Esophagus mucosa (tissue), 1 donor: Measurements from ENCODE around the gene ECI1. TPM values are rescaled to one million over a fixed set of nuclear protein-coding genes. Genes with fewer than 3 reads are reported as not detected.

Experiments used
- ATAC-seq: fragments of 200-7000 bp; cut with Tn5 transposase; one replicate; pipeline ENCODE4 v1.9.1; 2020
- total RNA-seq: library from RNA; stranded (reverse); gene quantifications from one replicate; pipeline ENCODE4 v1.2.4, GENCODE V29; 2023
- donor health status: DM: yes; HTN: yes; CAD: no.

ECI1 gene
- total RNA-seq, 1 donor from 2014 or later = 65.8 TPM

DNA sequence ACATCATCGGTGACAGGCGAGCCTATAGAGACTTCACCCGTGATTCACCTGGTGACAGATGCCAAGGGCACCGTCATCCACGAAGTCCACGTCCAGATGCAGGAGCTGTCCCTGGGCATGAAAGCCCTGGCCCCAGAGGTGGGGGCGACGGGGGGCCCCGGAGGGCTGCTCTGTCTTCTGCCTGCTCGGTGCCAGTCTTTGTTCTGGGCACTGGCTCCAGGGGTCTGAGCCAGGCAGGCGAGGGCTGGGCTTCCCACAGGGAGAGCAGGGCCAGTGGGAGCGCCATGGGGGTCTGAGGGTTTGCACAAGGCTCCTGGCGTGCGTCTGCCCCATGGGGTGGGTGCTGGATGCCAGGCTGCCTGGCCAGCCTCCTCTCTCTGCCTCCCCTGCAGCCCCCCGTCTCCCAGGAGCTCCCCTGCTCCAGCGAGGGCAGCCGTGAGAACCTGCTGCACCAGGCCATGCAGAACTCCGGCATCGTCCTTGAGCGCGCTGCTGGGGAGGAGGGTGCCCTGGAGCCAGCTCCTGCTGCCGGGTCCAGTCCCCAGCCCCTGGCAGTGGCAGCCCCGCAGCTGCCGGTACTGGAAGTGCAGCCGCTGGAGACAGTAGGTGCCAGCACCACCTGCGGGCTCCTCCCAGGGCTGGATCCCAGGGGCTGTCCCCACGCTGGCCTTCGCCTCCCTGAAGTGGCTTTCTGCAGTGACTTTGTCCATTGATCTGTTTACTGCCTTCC is 18.2 kb downstream of the ECI1 start:
- no peak for ATAC-seq

DNA sequence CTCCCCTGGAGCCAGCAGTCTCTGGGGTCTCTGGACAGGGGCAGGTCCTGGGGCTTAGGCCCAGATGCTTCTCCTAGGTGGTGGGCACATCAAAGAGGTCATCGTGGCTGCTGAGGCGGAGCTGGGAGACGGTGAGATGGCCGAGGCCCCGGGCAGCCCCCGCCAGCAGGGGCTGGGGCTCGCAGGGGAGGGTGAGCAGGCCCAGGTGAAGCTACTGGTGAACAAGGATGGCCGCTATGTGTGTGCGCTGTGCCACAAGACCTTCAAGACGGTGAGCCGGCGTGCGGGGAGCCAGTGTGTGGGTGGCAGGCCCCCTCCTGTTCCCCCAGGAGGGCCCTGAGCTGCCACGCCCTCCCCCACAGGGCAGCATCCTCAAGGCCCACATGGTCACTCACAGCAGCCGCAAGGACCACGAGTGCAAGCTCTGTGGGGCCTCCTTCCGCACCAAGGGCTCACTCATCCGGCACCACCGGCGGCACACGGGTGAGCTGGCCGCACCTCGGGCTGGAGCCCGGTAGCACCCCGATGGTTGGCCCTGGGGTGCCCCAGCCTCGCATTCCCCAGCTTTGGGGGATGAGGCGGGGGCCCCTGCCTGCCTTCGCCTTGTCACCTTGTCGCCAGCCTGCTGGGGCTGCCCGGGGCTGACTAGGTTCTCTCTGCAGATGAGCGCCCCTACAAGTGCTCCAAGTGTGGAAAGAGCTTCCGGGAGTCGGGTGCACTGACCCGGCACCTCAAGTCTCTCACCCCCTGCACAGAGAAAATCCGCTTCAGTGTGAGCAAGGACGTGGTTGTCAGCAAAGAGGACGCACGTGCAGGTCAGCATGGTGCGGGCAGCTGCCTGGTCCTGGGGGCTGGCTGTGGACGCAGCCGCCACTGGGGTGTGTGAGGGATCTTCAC is 19.0 kb downstream of the ECI1 start:
- ATAC-seq = no peak

DNA sequence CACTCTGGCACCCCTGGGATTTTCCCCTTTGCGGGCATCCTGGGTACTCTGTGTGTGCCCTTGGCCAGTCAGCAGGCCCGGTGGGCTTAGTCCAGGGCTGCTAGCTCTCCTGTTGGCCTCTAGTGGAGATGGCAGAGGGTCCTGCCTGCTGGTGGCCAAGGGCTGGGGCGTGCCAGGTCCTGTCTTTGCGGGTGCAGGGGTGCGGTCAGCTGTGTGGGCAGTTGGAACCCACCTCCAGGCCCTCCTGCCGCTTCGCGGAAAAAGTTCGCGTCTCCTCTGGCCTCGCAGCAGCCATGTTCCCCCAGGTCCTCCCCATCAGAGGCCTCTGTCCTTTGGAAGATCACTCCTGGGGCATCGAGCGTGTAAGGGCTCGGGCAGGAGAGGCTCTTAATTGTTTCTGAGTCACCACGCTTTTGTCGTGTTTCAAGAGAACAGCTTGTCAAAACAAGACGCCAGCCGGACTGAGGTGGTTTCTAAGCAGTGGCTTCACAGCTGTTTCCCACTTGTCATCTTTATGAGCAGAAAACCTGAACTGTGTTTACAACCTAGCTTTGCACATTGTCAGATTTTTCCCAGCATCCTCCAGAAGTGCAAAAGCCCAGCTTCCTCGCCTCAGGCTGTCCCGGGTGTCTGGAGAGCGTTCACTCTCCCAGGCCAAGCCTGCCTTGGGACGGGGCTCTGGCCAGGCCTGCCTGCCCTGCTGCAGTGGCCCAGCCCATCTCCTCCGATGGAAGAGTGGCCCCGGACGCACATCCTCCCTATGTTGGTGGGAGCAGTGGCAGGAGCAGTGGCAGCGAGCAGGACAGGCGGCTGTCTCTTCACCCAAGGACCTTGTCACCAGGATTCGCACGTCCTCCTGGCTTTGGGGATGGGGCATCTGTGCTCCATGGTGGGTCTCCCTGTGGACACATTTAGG is 20.1 kb downstream of the ECI1 start:
- peak; percentile 48 for ATAC-seq

DNA sequence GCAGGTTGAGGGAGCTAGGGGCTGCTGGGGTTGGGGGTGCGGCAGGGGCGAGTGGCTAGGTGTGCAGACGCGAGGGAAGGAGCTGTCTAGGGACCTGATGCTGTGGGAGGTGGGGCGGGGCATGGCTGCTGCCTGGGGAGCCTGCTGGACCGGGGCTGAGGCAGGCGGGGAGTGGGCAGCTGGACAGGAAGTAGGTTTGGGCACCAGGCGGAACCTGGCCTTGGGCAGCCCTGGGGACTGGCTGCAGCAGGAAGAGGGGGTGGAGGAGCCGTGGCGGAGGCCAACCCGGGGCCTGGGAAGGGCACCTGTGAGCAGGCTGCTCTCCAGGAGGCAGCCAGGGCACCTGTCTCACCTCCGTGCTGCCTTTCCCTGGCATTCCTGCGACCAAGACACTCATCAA is 21.0 kb downstream of the ECI1 start:
- peak; percentile 35 for ATAC-seq

DNA sequence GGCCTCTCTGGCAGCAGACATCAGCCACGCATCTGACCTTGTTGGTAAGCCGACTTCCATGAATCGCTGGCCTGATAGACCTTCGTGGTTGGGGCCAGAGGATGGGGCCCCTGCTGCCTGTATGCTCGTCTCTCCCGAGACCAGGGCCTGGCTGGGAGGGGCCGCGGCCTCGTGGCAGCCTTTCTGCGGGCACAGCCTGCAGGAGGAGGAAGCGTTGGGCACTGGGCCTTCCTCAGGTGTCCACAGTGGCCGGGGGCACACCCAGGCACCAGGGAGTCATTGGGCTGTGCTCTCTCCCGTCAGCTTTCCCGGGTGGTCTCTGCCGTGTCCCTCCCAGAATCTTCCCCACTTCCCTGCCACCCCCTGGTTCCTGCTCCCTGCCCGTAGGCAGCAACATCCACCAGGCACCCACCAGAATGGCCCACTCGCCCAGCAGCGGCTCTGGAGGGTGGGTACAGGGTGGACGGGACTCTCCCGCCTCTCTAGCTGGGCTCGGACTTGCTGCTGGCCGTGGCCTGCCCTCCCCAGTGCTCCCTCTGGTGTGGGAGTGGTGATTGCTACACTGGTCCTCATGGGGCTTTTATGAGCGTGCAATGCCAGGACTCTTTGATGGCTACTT is 21.6 kb downstream of the ECI1 start:
- ATAC-seq = no peak

DNA sequence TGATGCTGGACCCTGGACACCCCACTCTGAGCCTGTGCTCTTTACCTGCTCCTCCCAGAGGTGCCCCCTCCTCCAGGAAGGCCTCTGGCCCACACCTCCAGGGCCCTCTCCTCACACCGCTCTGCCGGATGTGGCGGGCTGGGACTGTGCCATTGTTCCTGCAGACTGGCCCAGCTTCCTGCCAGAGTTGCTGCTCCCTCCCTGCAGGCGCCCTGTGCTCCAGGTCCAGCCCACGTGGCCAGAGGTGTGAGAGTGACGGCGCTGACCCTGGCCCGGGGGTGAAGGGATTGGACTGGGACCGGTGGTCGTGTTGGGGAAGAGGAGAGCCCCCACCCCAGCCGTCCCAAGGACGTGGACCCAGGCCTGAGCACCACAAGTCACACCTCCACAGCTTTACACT is 22.3 kb downstream of the ECI1 start:
- ATAC-seq = no peak

DNA sequence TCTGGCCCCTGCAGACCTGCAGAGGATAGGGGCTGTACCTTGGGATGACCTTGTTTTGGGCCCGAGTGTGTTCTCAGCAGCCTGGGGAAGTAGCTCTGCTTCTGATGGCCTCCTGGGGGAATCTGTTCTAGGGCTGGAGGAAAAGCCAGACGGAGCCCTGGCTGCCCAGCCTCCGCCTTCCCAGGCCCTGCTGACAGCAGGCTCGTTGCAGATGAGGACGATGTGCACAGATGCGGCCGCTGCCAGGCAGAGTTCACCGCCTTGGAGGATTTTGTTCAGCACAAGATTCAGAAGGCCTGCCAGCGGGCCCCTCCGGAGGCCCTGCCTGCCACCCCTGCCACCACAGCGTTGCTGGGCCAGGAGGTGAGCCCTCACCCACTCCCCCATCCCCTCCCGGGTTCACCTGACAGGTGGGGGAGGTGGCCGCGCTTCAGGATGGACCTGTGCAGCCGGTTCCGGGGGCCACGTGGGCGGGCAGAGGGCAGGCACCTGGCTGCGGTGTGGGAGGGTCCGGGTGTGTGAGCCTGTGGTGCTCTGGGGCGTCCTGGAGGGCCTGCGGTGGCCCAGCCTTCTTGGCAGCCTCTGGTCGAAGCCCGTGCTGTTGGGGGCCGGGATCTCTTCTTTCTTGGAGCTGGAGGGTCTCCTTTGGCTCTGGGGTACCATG is 23.1 kb downstream of the ECI1 start:
- ATAC-seq = no peak

DNA sequence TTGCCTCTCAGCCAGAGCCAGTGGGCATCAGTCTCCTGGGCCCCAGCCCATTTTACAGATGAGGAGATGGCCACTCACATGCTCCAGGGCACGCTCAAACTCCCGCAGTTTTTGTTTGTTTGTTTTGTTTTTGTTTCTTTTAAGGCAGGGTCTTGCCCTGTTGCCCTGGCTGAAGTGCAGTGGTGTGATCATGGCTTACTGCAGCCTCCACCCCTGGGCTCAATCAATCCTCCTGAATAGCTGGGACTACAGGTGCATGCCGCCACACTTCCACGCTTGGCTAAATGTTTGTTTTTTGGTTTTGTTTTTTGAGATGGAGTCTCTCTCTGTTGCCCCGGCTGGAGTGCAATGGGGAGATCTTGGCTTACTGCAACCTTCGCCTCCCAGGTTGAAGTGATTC is 24.5 kb downstream of the ECI1 start:
- no peak for ATAC-seq

DNA sequence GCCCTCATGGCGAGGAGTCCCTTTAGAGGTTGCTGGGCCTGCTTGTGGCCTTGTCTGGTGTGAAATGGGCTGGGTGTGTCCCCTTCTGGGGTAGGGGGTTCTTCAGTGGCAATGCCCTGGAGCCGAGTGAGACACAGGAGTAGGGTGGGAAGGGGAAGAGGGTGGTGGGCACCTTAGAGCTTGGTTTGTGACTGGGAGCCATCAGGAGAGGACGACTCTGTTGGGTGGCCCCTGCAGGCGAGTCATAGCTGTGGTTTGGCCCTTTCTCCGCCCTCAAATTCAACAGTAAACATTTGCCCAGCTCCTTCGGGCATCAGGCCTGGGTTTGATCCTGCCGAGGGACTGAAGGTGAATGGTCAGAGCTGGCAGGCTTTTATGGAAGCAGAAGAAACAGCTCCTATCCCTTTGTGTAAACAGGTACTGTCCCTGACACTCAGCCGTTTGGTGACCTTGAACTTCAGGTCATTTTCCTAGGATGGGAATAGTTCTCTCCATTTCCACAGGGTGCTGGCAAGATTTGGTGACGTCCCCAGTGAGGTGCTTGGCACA is 25.1 kb downstream of the ECI1 start:
- ATAC-seq = no peak

DNA sequence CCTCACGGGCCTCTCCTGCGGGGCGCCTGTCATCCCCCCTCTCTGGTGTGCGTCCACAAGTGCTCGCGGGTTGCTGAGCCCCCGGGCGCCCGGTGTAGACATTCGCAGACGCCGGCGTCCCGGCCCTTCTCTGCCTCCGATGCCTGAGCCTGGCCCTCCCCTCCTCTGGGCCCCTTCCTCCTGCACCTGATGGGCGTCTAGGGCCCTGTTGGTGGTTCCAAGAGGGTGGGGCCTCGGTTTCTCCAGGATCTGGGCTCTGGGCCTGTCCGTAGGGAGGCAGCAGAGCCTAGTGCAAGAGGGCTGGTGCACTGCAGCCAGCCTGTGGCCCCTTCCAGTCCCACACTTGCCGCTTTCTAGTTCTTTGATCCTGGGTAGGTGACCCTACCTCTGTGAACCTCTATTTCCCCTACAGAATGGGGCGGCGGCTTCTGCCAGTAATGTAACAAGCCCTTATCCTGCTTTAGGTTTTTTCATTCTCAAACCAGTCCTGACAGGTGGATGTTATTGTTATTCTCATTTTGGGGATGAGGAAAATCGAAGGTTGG is 27.4 kb downstream of the ECI1 start:
- peak; percentile 58 for ATAC-seq

DNA sequence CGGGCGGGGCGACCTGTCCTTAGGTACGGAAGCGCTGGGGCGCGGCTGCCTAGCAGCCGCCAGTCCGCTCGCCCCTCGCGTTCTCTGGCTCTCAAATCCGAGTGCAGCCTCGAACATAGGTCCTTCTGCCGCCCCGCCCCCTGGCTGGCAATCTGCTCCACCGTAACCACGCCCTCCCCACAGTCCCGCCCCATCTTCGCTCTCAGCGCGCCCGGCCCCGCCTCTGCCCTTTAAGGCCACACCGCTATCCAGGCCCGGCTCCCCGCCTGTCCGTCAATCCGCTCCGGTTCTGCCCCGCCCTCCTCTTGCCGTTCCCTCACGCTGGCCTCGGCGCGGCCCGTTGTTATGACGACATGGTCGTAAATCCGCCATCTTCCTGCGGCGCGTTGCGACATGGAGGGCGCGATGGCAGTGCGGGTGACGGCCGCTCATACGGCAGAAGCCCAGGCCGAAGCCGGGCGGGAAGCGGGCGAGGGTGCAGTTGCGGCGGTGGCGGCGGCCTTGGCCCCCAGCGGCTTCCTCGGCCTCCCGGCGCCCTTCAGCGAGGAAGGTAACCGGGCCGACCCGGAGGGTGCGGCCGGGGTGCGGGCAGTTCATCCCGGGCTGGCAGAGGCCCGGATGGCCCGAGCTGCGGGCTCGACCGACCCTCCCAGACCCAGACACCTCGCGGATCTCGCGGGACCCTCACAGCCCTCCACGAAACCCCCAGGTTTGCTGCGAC is 28.0 kb downstream of the ECI1 start, which contains the start of gene E4F1:
E4F1 (plus strand) TSS at position 371 of the 721 bp plus-strand sequence; CDS start at position 394, 23 bp downstream.
- peak; percentile 98 for ATAC-seq

DNA sequence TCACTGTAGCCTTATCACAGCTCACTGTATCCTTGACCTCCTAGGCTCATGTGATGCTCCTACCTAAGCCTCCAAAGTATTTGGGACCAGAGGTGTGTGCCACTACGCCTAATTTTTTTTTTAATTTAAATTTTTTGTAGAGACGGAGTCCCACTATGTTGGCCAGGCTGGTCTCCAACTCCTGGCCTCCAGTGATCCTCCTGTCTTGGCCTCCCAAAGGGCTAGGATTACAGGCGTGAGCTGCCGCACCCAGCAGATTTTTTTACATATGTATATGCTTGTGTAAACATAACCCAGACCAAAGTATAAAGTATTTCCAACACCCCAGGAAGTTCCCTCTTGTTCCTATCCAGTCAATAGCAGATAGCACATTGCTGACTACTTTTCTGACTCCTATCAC is 35.1 kb downstream of the ECI1 start:
- no peak for ATAC-seq

DNA sequence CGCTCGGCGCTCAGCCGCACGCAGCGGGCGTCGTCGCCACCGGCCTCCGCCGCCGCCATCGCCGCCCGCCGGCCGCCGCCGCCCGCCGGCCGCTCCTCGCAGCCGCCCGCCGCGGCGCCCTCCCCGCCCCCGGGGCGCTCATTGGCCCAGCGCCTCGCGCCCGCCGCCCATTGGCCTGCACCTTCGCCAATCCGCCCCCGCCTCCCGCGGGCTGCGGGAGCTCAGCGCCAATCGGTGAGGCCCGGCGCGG is 36.7 kb downstream of the ECI1 start, which contains the start of gene PGP:
PGP (minus strand) TSS at position 122 of the 250 bp plus-strand sequence; CDS start at position 59, 63 bp downstream.
- peak; percentile 92 for ATAC-seq

DNA sequence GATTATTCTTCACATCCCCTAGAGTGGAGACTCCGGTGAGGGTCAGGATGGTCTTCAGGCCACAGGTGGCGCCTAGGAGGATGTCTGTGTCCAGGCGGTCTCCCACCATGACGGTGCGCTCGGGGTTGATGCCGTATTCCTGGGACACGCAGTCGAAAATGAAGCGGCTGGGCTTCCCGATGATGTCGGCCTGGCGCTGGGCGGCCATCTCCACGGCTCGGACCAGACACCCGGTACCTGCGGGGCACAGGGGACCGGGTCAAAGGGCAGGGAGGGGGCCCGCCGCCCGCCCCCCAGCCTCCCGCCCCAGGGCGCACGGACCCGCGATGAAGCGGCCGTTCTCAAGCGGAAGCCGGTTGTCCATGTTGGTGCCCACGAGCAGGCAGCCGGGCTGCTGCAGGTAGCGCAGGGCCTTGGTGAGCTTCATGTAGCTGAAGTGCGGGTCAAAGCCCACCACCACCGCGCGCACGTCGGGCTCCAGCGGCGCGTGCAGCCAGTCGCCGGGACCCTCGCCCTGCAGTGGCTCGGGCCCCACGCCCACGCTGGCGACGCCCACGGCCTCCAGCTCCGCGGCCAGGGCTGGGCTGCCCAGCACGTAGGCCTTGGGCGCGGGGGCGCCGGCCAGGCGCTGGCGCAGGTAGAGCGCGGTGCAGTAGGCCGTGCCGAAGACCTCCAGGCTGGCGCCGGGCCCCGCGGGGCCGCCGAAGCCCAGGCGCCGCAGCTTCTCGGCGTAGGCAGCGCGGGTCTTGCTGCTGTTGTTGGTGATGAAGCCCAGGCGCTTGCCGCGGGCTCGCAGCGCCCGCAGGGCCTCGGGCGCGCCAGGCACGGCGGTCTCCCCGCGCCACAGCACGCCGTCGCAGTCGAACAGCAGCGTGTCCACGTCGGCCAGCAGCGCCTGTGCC is 37.3 kb downstream of the ECI1 start:
- ATAC-seq = no peak

DNA sequence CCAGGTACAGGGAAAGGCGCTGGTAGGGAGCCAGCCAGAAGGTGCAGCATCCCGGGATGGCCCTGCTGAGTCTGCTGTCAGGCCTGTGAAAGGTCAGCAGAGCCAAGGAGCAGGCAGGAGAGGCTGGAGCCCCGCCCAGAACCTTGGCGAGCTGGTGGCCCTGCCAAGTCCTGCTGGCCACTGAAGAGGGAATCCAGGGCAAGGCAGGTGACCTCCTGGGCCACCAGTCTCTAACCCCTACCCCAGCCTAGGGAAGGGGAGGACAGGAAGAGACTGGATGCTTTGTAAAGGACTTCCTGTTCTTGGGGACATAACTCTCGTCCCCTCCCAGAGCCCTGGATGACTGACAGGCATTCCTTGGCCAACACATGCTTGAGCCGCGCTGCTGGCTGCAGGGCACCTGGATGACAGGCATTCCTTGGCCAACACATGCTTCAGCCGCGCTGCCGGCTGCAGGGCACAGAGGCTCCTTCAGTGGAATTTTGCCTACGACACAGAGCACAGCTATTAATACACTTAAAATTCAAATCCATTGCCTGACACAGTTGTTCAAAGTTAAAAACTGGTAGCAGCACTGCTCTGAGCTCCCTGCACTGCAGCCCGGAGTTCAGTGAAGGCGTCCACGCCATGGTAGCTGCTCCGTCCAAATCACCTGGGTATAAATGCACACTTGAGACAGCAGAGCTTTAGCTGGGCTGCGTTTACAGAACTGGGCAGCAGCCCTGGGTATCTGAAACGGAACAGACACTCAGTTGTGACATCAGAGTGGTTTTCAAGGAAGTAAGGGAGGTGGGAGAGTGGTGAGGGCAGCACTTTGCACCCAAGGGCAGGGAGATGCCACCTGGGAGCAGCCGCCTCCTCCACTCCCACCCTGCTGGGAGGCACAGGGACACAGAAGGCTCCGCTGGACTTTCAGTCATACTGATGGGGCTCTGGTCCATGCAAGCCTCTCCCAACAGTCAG is 38.7 kb downstream of the ECI1 start:
- ATAC-seq = no peak

DNA sequence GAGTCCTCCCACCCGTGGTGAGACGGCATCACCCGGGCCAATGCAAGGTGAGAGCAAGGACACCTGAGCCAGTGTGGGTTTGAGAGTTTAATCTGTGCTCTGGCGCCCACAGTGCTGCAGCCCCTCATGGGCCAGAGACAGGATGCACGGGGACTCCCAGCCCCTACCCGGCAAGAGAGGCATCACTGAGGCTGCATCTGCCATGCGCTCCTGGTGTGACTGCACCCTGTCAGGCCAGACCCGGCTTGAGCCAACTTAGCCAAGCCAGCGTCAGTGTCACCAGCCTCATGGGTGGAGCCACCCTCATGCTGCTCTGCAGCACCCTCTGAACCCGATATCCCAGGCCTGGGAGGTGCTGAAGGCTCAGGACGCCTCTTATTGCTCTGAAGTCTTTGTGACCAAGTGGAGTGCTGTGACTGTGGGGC is 39.5 kb downstream of the ECI1 start:
- ATAC-seq = no peak

DNA sequence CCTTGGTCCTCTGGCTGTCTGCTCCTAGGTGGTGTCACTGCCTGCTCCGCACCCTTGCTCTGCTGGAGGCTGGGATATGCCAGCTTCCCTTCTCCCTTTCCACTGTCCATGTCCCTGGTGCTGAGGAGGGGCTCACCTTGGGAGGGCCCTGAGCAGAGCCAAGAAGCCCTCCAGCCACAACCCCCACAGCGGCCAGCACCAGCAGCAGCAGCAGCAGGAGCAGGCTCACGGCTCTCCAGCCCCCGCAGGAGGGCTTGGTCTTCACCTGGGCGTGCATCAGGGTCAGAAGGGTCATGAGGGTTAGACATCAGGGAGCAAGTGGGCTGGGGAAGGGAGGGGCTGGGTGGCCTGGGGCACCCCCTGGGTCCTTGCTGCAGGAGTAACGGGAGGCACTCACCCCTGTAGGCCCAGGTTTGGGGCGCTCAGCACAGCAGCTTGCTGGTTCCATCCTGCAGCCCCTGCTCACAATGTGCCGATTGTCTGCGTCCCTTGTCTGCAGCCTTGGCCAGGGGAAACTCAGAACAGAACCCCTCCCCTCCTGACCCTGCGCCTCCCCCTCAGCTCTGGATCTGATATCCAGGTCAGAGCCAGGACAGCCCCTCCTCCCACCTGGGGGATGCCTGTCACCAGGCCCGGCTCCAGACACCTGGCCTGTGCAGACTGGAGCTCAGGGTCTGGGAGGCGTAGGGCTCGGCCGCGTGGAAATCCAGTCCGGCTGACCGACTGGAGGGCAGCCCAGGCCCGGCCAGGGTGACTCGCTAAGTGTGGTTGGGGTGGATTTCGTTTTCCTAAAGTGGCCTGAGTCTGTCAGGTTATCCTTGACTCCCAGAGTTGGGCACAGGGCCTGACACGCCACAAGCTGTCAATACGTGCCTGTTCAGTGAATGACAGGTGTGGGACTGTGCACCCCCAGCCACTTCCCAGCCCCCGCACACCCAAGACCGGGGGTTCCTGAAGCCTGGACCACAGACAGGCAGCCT is 40.7 kb downstream of the ECI1 start, which contains the start of gene BRICD5:
BRICD5 (minus strand) TSS at position 478 of the 980 bp plus-strand sequence; CDS start at position 448, 30 bp downstream.
- ATAC-seq = no peak
